ENCODE data around the gene TSPAN4. TPM values are rescaled to one million over a fixed set of nuclear protein-coding genes. Genes with fewer than 3 reads are reported as not detected.
A peak's percentile ranks its signal among the peaks of the same experiment; 100 is the strongest.

TSPAN4 gene
- total and polyA plus RNA-seq, 9 of the 15 experiments (the other 6 are each of a cell fraction or from before 2014, with no cell fraction given), result 0.07 to 31.0 (median 15.7) TPM

DNA sequence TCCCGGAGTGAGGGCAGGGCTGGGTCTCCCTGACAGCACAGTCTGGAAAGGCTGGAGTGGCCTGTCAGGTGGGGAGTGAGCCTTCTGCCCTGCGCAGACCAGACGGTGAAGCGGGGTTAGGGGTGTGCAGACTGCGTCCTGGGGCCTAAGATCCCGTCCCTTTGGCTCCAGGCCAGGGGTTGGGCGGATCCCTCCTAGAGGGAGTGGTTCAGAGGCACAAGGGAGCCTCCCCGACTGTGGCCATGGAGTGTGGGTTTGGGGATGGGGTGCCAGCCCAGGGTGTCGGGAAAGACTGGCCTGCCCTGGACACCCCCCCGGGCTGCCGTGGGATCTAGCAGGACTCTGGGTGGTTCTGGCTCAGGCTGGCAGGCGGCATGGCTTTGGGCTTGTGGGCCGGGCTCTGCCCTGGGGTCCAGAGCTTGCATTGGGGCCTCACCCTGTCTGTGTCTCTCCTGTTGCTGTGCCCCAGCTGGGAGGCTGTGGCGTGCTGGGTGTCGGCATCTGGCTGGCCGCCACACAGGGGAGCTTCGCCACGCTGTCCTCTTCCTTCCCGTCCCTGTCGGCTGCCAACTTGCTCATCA is 19.5 kb downstream of the TSPAN4 start (continued):
- TF ChIP-seq SRF (CRISPR knock-in tag; IDR thresholded peaks at IDR 0.05) (no peak), BMI1 (IDR thresholded peaks at IDR 0.05; ENCODE audit: low read length) (no peak), NR2C1 (IDR thresholded peaks at IDR 0.05) (no peak), NR2C1 (tag; IDR thresholded peaks at IDR 0.05) (no peak), CXXC5 (CRISPR knock-in tag; IDR thresholded peaks at IDR 0.05) (0 out of 2 replicates have a peak, but pooled peaks have one; percentile 38), ZFX (CRISPR knock-in tag; IDR thresholded peaks at IDR 0.05) (0 out of 2 replicates have a peak, but pooled peaks have one; percentile 11), POLR2G (IDR thresholded peaks at IDR 0.05; ENCODE audit: low read depth, low read length) (peak; percentile 76), U2AF2 (optimal IDR thresholded peaks at IDR 0.05; ENCODE audit: low read depth, low read length) (no peak), ILK (tag; IDR thresholded peaks at IDR 0.05; ENCODE audit: borderline replicate concordance, low read depth) (no peak), MYBL2 (IDR thresholded peaks at IDR 0.05; ENCODE audit: low read depth) (no peak), MYBL2 (CRISPR knock-in tag; IDR thresholded peaks at IDR 0.05; ENCODE audit: borderline replicate concordance) (no peak), MTA2 (IDR thresholded peaks at IDR 0.05; ENCODE audit: low read depth) (no peak), PHF21A (IDR thresholded peaks at IDR 0.05; ENCODE audit: borderline replicate concordance, low read depth) (no peak), NCOA2 (IDR thresholded peaks at IDR 0.05; ENCODE audit: partially characterized antibody in 2 of 2) (no peak), TEAD4 (IDR thresholded peaks at IDR 0.05; ENCODE audit: low read length) (no peak), TEAD4 (CRISPR knock-in tag; IDR thresholded peaks at IDR 0.05; ENCODE audit: borderline replicate concordance) (no peak), RBM14 (IDR thresholded peaks at IDR 0.05; ENCODE audit: borderline replicate concordance, insufficient read depth, low read depth, low read length) (no peak), ZNF165 (CRISPR knock-in tag; IDR thresholded peaks at IDR 0.05; ENCODE audit: borderline replicate concordance) (no peak), RB1 (IDR thresholded peaks at IDR 0.05; ENCODE audit: low read depth) (no peak), ARID1B (IDR thresholded peaks at IDR 0.05) (no peak), RBM22 (IDR thresholded peaks at IDR 0.05; ENCODE audit: low read depth, low read length, poor library complexity, severe bottlenecking) (peak; percentile 68)
- TF ChIP-seq, protein P1, sequence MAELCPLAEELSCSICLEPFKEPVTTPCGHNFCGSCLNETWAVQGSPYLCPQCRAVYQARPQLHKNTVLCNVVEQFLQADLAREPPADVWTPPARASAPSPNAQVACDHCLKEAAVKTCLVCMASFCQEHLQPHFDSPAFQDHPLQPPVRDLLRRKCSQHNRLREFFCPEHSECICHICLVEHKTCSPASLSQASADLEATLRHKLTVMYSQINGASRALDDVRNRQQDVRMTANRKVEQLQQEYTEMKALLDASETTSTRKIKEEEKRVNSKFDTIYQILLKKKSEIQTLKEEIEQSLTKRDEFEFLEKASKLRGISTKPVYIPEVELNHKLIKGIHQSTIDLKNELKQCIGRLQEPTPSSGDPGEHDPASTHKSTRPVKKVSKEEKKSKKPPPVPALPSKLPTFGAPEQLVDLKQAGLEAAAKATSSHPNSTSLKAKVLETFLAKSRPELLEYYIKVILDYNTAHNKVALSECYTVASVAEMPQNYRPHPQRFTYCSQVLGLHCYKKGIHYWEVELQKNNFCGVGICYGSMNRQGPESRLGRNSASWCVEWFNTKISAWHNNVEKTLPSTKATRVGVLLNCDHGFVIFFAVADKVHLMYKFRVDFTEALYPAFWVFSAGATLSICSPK (IDR thresholded peaks at IDR 0.05; ENCODE audit: borderline replicate concordance), result no peak
- TF ChIP-seq, protein P2, sequence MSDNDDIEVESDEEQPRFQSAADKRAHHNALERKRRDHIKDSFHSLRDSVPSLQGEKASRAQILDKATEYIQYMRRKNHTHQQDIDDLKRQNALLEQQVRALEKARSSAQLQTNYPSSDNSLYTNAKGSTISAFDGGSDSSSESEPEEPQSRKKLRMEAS (CRISPR knock-in tag; IDR thresholded peaks at IDR 0.05), result no peak
- TF ChIP-seq, protein P3, sequence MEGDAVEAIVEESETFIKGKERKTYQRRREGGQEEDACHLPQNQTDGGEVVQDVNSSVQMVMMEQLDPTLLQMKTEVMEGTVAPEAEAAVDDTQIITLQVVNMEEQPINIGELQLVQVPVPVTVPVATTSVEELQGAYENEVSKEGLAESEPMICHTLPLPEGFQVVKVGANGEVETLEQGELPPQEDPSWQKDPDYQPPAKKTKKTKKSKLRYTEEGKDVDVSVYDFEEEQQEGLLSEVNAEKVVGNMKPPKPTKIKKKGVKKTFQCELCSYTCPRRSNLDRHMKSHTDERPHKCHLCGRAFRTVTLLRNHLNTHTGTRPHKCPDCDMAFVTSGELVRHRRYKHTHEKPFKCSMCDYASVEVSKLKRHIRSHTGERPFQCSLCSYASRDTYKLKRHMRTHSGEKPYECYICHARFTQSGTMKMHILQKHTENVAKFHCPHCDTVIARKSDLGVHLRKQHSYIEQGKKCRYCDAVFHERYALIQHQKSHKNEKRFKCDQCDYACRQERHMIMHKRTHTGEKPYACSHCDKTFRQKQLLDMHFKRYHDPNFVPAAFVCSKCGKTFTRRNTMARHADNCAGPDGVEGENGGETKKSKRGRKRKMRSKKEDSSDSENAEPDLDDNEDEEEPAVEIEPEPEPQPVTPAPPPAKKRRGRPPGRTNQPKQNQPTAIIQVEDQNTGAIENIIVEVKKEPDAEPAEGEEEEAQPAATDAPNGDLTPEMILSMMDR (IDR thresholded peaks at IDR 0.05 in 2 of 3, conservative IDR thresholded peaks at IDR 0.05 in 1 of 3; ENCODE audit: insufficient read depth in 2 of 3, low read depth in 1 of 3, low read length in 3 of 3), result no peak

All from K562 (cell line).